ENCODE data around the gene ZNF135. TPM values are rescaled to one million over a fixed set of nuclear protein-coding genes. Genes with fewer than 3 reads are reported as not detected.

The ZNF135 gene
- polyA plus RNA-seq, 3 donors = 21.8 to 30.3 (median 21.8) TPM

Other genes starting within 250 kb of the ZNF135 start
- gene ZNF552, start 244.4 kb upstream of the ZNF135 start, polyA plus RNA-seq (ENCODE audit: insufficient read length in 3 of 3) = 10 to 100 TPM; 14.2 to 26.2 (median 19.2) TPM
- gene ZNF587B, start 229.0 kb upstream of the ZNF135 start, polyA plus RNA-seq (ENCODE audit: insufficient read length in 3 of 3) = 10 to 100 TPM; 14.2 to 18.6 (median 17.5) TPM
- 10 to 100 TPM; 24.8 to 49.0 (median 27.3) TPM for gene ZNF587, start 209.4 kb upstream of the ZNF135 start, polyA plus RNA-seq (ENCODE audit: insufficient read length in 3 of 3)
- 10 to 100 TPM; 56.1 to 83.8 (median 59.8) TPM for gene ZNF814, start 170.2 kb upstream of the ZNF135 start, polyA plus RNA-seq (ENCODE audit: insufficient read length in 3 of 3)
- gene ZNF417, start 142.7 kb upstream of the ZNF135 start, polyA plus RNA-seq (ENCODE audit: insufficient read length in 3 of 3) = 10 to 100 TPM; 20.6 to 31.7 (median 29.6) TPM
- gene ZNF418, start 123.9 kb upstream of the ZNF135 start, polyA plus RNA-seq (ENCODE audit: insufficient read length in 3 of 3) = 10 to 100 TPM; 21.9 to 32.8 (median 25.7) TPM
- 1 to 10 TPM; 8.9 to 10.0 (median 9.6) TPM for gene ZNF256, start 111.6 kb upstream of the ZNF135 start, polyA plus RNA-seq (ENCODE audit: insufficient read length in 3 of 3)
- gene C19orf18, start 84.7 kb upstream of the ZNF135 start, polyA plus RNA-seq (ENCODE audit: insufficient read length in 3 of 3) = 1 to 10 TPM; 1.4 to 3.1 (median 1.7) TPM
- 10 to 100 TPM; 29.1 to 33.5 (median 31.7) TPM for gene ZNF606, start 56.5 kb upstream of the ZNF135 start, polyA plus RNA-seq (ENCODE audit: insufficient read length in 3 of 3)
- gene ZSCAN1, start 25.3 kb upstream of the ZNF135 start, polyA plus RNA-seq (ENCODE audit: insufficient read length in 3 of 3) = 1 to 10 TPM; 2.9 to 7.3 (median 4.8) TPM
- 100 to 1,000 TPM in 1 of 3 donors, 10 to 100 TPM in 2; 79.0 to 116 (median 98.4) TPM for gene ZSCAN18, start 38.9 kb downstream of the ZNF135 start, polyA plus RNA-seq (ENCODE audit: insufficient read length in 3 of 3)
- 10 to 100 TPM; 21.5 to 26.0 (median 23.7) TPM for gene ZNF329, start 91.5 kb downstream of the ZNF135 start, polyA plus RNA-seq (ENCODE audit: insufficient read length in 3 of 3)
- gene ZNF274, start 123.8 kb downstream of the ZNF135 start, polyA plus RNA-seq (ENCODE audit: insufficient read length in 3 of 3) = 10 to 100 TPM; 18.2 to 27.0 (median 19.7) TPM
- gene ZNF544, start 169.6 kb downstream of the ZNF135 start, polyA plus RNA-seq (ENCODE audit: insufficient read length in 3 of 3) = 10 to 100 TPM; 36.9 to 45.9 (median 38.1) TPM
- gene ZNF8, start 219.7 kb downstream of the ZNF135 start, polyA plus RNA-seq (ENCODE audit: insufficient read length in 3 of 3) = 1 to 10 TPM; 7.3 to 8.7 (median 7.6) TPM
- gene ERVK3-1, start 246.1 kb downstream of the ZNF135 start, polyA plus RNA-seq (ENCODE audit: insufficient read length in 3 of 3) = 10 to 100 TPM; 46.6 to 58.0 (median 53.8) TPM